ENCODE measurements around the gene MED12L.

DNA sequence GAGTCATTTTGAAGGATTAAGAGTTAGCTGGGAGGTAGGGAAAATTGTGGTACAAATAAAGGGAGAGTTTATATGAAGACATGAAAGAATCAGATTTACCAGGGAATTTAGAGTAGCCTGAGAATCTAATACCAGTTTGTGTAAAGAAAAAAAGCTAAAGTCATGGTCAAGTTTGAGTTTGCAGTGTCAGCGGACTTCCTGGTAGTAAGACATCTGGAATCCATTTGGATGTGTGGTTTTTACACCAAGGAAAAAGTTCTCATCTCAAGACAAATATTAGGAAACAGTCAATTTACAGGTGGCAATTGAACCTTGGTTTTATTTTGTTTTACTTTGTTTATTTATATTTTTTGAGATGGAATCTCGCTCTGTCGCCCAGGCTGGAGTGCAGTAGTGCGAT is 300.6 kb downstream of the MED12L start:
- TF ChIP-seq, protein P1, sequence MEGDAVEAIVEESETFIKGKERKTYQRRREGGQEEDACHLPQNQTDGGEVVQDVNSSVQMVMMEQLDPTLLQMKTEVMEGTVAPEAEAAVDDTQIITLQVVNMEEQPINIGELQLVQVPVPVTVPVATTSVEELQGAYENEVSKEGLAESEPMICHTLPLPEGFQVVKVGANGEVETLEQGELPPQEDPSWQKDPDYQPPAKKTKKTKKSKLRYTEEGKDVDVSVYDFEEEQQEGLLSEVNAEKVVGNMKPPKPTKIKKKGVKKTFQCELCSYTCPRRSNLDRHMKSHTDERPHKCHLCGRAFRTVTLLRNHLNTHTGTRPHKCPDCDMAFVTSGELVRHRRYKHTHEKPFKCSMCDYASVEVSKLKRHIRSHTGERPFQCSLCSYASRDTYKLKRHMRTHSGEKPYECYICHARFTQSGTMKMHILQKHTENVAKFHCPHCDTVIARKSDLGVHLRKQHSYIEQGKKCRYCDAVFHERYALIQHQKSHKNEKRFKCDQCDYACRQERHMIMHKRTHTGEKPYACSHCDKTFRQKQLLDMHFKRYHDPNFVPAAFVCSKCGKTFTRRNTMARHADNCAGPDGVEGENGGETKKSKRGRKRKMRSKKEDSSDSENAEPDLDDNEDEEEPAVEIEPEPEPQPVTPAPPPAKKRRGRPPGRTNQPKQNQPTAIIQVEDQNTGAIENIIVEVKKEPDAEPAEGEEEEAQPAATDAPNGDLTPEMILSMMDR (IDR thresholded peaks at IDR 0.05) = no peak
- TF ChIP-seq EP300 (IDR thresholded peaks at IDR 0.05) = no peak
- TF ChIP-seq POLR2A (IDR thresholded peaks at IDR 0.05) = no peak
